AG10803 (cell line): Measurements from ENCODE around the gene C19orf85.

Experiments
- DNase-seq: peaks from one replicate; pipeline ENCODE4 v3.0.0; 2010; ENCODE audit warnings: low read depth
- H3K4me3 ChIP-seq: 2 replicates; pipeline ENCODE4 v1.5.1; 2011; ENCODE audit warnings: mild to moderate bottlenecking, low read length, control low read depth
- TF ChIP-seq, protein P1 (sequence below): conservative IDR thresholded peaks from 2 replicates; pipeline ENCODE4 v1.5.1; 2011; ENCODE audit warnings: mild to moderate bottlenecking, low read length, control low read depth, inconsistent platforms

C19orf85 gene

DNA sequence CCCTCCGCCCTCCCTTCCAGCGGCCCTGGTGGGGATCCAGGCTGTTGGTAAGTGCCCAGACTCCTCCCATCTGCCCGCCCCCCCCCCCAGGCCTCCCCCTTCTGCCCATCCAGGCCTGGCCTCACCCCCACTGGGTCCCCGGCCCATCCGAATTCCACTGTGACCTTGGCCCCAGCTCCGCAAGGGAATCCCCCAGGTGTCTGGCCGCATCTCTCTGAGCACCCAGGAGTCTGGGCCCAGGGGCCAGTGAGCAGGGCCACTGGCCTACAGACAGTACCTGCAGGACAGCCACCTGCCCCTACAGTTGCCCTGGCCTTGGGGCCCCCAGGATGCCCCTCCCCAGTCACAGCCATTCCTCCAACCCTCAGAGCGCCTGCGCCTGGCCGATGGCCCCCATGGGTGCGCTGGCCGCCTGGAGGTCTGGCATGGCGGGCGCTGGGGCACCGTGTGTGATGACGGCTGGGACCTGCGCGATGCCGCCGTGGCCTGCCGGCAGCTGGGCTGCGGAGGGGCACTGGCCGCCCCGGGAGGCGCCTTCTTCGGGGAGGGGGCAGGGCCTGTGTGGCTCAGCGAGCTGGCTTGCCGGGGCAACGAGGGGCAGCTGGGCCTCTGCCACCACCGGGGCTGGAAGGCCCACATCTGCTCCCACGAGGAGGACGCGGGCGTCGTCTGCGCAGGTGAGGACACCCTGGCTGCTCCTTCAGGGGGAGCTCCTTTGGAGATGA, 24.6 kb upstream of the C19orf85 start:
- TF ChIP-seq, protein P1, sequence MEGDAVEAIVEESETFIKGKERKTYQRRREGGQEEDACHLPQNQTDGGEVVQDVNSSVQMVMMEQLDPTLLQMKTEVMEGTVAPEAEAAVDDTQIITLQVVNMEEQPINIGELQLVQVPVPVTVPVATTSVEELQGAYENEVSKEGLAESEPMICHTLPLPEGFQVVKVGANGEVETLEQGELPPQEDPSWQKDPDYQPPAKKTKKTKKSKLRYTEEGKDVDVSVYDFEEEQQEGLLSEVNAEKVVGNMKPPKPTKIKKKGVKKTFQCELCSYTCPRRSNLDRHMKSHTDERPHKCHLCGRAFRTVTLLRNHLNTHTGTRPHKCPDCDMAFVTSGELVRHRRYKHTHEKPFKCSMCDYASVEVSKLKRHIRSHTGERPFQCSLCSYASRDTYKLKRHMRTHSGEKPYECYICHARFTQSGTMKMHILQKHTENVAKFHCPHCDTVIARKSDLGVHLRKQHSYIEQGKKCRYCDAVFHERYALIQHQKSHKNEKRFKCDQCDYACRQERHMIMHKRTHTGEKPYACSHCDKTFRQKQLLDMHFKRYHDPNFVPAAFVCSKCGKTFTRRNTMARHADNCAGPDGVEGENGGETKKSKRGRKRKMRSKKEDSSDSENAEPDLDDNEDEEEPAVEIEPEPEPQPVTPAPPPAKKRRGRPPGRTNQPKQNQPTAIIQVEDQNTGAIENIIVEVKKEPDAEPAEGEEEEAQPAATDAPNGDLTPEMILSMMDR: no peak
- peak; percentile 21 for DNase-seq

DNA sequence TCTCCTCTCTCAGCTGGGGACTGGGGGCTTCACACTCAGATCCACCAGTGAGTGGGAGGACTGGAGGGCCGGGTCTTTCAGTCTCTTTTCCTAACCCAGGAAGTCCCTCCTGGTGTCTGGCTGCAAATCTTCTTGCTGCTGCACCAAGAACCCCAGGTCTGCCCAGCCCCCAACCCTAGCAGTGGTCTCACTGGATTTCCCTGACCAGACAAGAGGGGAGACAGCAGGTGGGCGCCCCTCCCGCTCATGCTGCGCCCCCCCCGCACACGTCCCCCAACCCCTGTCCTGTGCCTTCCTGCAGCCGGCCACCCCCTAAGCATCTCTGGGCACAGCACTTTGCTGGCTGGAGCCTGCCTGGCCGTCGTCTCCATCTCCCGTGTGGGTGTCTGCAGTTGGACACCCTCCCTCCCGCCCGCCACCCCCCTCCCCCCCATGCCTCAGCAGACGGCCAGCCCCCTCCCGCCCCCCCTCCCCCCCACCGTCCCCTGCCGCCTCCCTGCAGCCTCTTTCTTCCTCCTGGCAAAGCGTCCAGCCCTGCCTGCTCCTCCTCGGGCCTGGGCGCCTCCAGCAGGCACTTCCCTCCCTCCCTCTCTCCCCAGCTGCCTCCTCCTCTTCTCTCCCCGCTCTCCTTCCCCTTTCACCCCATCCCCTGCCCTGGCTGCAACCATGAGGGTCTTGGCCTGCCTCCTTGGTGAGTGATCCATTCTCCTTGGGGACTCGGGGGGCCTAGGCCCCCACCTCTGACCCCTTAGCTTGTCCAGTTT, 23.6 kb upstream of the C19orf85 start, which contains the start of gene SSC5D:
TSS of gene SSC5D (plus strand) at position 513 of the 764 bp plus-strand sequence. CDS start at position 667, 154 bp downstream.
- H3K4me3 ChIP-seq: peak within 1 kb of the TSS; percentile 58
- peak; percentile 51 for DNase-seq
- TF ChIP-seq, protein P1: no peak

More for the DNA sequence above, 24.6 kb upstream of the C19orf85 start:
- H3K4me3 ChIP-seq: peak overlapping the region; percentile 39

DNA sequence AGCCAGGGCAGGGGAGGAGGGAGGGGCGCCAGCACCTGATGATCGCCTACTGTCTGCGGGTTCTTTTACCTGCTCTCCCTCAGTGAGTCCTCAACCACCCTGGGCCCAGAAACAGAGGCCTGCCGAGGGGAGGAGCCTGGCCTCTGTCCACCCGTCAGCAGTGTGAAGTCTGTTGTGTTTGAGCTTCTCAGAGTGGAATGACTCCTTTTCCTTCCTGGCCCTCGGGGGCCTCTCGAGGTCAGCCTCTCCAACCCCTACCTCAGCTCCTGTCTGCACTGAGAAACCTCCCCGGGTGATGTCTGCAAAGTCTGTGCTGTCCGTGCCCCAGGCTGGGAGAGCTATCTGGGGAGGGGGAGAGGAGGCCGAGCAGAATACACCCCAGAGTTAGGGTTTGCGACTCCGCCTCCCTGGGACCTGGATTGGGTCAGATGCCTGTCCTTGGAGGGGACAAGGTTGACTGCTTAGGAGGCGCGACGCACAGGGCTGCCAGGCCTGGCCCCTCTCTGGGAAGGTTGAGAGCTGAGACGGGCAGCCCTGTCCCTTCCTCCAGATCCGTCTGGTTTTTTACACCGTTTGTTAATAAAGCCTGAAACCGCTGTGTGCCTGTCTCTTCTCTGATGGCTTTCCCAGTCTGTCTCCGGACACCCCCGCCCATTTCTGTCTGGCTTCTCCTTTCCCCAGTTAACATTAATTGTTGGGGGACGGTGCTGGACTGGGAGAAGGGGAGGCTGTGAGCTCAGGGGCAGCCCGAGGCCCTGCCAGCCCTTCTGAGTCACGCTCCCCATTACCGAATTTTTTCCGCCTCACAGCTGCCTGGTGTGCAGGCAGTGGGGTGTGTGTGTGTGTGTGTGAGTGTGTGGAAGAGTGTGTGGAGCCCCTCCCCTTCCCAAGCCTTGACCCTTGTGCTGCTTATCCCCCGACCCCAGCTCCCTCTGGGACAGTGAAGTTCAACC, 22.7 kb upstream of the C19orf85 start:
- DNase-seq: peak; percentile 95
- TF ChIP-seq, protein P1: no peak
- H3K4me3 ChIP-seq: peak overlapping the region; percentile 42

DNA sequence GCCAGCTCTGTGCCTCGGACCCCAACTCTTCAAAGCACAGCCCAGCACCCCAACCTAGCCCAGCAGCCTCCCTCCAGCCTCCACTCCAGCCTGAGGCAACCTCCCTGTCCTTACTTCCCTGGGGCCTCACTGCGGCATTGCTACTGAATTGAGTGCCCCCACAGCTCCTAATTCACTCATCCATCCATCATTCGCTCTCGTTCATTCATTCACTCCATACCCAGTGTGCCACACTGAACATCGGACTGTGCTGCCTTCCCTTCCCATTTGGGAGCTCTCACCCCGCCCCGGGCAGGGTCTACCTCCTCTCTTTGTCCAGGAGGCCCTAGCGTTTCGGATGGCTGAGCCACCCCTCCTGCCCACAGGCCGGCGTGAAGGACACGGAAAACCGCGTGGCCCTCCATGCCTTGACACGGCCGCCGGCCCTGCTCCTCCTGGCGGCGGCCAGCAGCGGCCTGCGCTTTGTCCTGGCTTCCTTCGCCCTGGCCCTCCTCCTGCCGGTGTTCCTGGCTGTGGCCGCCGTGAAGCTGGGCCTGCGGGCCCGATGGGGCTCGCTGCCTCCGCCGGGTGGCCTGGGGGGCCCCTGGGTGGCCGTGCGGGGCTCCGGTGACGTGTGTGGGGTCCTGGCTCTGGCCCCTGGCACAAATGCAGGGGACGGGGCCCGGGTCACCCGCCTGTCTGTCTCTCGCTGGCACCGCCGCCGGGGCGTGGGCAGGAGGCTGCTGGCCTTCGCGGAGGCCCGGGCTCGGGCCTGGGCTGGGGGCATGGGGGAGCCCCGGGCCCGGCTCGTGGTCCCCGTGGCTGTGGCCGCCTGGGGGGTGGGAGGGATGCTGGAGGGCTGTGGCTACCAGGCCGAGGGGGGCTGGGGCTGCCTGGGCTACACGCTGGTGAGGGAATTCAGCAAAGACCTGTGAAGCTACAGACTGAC, 21.8 kb upstream of the C19orf85 start:
- TF ChIP-seq, protein P1: peak; percentile 34
- DNase-seq: peak; percentile 30
- peak overlapping the region; percentile 42 for H3K4me3 ChIP-seq

DNA sequence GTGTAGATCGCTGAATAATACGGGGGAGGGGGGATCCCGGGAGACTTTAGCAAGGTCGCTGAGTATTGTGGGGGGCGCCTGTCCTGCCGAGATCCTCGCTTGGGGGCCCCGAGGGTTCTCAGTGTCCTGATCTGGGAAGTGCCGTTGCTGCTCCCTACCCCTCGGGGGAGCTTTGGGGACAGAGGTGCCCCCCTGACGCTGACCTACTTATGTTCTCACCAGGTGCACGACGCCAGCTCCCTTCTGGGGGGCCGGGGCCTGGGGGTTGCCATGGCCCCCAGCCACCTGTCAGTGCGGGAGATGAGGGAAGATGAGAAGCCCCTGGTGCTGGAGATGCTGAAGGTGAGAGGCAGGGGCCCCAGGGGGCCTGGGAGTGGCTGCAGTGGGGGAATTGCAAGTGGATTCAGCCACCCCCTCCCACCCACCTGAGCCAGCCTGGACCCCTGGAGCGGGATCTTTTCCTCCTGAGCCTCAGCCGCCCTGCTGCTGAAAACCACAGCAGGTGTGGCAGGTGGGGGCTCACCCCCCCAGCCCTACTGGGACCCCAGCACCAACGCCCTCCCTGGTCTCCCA, 21.0 kb upstream of the C19orf85 start:
- DNase-seq: no peak
- TF ChIP-seq, protein P1: no peak
- H3K4me3 ChIP-seq: peak overlapping the region; percentile 77
